Measurements from ENCODE around the gene IDH1. TPM values are rescaled to one million over a fixed set of nuclear protein-coding genes. Genes with fewer than 3 reads are reported as not detected.

The IDH1 gene
- total RNA-seq, 1 experiment from 2014 or later, result 91.2 TPM

DNA sequence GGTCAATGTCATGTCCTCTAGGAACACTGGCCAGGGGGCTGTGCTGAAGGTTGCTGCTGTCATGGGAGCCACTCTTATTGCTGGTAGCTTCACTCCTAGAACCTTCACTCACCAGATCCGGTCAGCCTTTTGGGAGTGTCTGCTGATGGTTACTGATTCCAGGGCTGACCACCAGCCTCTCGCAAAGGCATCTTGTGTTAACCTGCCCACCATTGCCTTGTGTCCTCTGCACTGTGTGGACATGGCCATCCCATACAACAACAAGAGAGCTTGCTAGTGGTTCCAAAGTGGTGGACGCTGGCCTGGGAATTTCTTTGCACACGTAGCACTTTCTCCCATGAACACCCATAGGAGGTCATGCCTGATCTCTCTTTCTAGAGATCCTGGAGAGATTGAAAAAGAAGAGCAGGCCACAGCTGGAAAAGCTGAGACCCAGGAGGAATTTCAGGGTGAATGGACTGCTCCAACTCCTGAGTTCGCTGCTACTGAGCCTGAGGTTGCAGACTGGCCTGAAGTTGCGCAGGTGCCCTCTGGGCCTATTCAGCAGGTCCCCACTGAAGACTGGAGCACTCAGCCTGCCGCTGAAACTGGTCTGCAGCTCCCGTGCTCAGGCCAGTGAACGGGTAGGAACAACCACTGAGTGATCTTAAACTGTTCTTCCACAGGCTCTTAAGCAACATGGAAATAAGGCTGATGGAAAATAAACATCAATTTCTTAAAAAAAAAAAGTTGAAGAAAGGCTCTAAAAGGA is 46.4 kb downstream of the IDH1 start:
- POLR2A ChIA-PET, result no interaction called here
- ATAC-seq (no peak), DNase-seq (ENCODE audit: low read depth, low spot score) (no peak)
- intact Hi-C loops (cut with micrococcal nuclease), result no loop called here
- Histone ChIP-seq H3K27ac (ENCODE audit: low read depth, low read length) (no peak overlapping the region), H3K4me1 (ENCODE audit: control insufficient read depth in 1 of 2, insufficient read depth in 2 of 2, low read length in 2 of 2) (no peaks in the 10 kb centered on the region), H3K9ac (ENCODE audit: low read length) (no peak overlapping the region), H3K9me2 (ENCODE audit: insufficient read depth) (no peaks in the 10 kb centered on the region), H3K79me2 (ENCODE audit: insufficient read depth, low read length) (no peaks in the 10 kb centered on the region), H3K27me3 (ENCODE audit: insufficient read depth, low read length) (no peaks in the 10 kb centered on the region), H2AFZ (ENCODE audit: low read depth, low read length, poor library complexity, severe bottlenecking) (no peak overlapping the region), H3K9me3 (ENCODE audit: control insufficient read depth in 1 of 2, insufficient read depth in 1 of 2, low read depth in 1 of 2, low read length in 2 of 2) (no peaks in the 10 kb centered on the region), H4K20me1 (ENCODE audit: insufficient read depth) (no peaks in the 10 kb centered on the region), H3K36me3 (ENCODE audit: control insufficient read depth in 1 of 2, insufficient read depth in 2 of 2, low read length in 2 of 2) (no peaks in the 10 kb centered on the region), H3K4me3 (replicated peaks in 1 of 2; ENCODE audit: low read depth in 1 of 2, low read length in 2 of 2) (no peak overlapping the region), H3K4me2 (ENCODE audit: low read length) (no peak overlapping the region)
- no TSS peak for BruUV-seq (replicated peaks)
- no peak for TF ChIP-seq SRF (IDR thresholded peaks at IDR 0.05; ENCODE audit: low read depth)
- TF ChIP-seq RAD21 (IDR thresholded peaks at IDR 0.05; ENCODE audit: low read depth), result no peak
- RAD21 ChIA-PET (ENCODE audit: low non-redundant PET in 1 of 2, low total read pairs in 2 of 2, uncharacterized antibody in 2 of 2, unreplicated experiment in 2 of 2), result no interaction called here
- CTCF ChIA-PET, result no interaction called here

DNA sequence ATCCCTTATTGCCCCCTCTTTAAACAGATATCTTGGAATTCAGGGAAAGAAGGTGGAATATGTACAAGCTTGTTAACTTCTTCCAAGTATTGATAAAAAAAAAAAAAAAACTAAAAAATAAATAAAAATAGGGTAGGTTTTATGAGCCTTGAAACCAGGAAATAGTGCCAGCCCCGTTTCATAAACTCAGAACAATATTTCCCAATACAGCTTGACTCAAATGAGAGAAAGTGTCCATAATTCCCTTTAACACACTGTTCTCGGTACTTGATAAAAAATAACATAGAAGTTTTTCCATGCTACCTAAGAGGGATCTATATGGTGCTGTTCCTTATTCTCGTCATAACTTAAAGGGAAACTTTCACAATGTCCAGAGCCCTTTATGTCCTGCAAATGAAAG is 47.1 kb downstream of the IDH1 start:
- H2AFZ ChIP-seq (ENCODE audit: low read depth, low read length, poor library complexity, severe bottlenecking), result no peak overlapping the region
- no peak overlapping the region for H3K27ac ChIP-seq (ENCODE audit: low read depth, low read length)
- TF ChIP-seq POLR2A (IDR thresholded peaks at IDR 0.05; ENCODE audit: borderline replicate concordance, extremely low read depth, insufficient read depth, insufficient read length), result no peak
- no peak for TF ChIP-seq ATF3 (IDR thresholded peaks at IDR 0.05)
- TF ChIP-seq SP1 (IDR thresholded peaks at IDR 0.05; ENCODE audit: low read depth), result no peak
- TF ChIP-seq RAD21 (IDR thresholded peaks at IDR 0.05; ENCODE audit: low read depth), result no peak
- TF ChIP-seq REST (IDR thresholded peaks at IDR 0.05; ENCODE audit: low read depth), result no peak
- TF ChIP-seq JUND (IDR thresholded peaks at IDR 0.05), result no peak
- TF ChIP-seq EZH2 (IDR thresholded peaks at IDR 0.05), result no peak
- TF ChIP-seq ELF1 (IDR thresholded peaks at IDR 0.05; ENCODE audit: borderline replicate concordance, low read depth), result no peak
- no peak for TF ChIP-seq SRF (IDR thresholded peaks at IDR 0.05; ENCODE audit: low read depth)
- no peak for TF ChIP-seq EGR1 (IDR thresholded peaks at IDR 0.05; ENCODE audit: low read depth)
- no peak for TF ChIP-seq SIN3A (IDR thresholded peaks at IDR 0.05; ENCODE audit: low read depth)
- H3K9ac ChIP-seq (ENCODE audit: low read length), result no peak overlapping the region
- ChIA-PET CTCF (no interaction called here), POLR2A (no interaction called here), RAD21 (ENCODE audit: low non-redundant PET in 1 of 2, low total read pairs in 2 of 2, uncharacterized antibody in 2 of 2, unreplicated experiment in 2 of 2) (no interaction called here)
- H3K4me1 ChIP-seq (ENCODE audit: control insufficient read depth in 1 of 2, insufficient read depth in 2 of 2, low read length in 2 of 2), result no peaks in the 10 kb centered on the region
- no peaks in the 10 kb centered on the region for H4K20me1 ChIP-seq (ENCODE audit: insufficient read depth)
- intact Hi-C loops (cut with micrococcal nuclease), result no loop called here
- H3K9me2 ChIP-seq (ENCODE audit: insufficient read depth), result no peaks in the 10 kb centered on the region
- H3K36me3 ChIP-seq (ENCODE audit: control insufficient read depth in 1 of 2, insufficient read depth in 2 of 2, low read length in 2 of 2), result no peaks in the 10 kb centered on the region
- DNase-seq (ENCODE audit: low read depth, low spot score) (no peak), ATAC-seq (no peak)
- H3K4me2 ChIP-seq (ENCODE audit: low read length), result no peak overlapping the region
- no peaks in the 10 kb centered on the region for H3K9me3 ChIP-seq (ENCODE audit: control insufficient read depth in 1 of 2, insufficient read depth in 1 of 2, low read depth in 1 of 2, low read length in 2 of 2)
- H3K79me2 ChIP-seq (ENCODE audit: insufficient read depth, low read length), result no peaks in the 10 kb centered on the region
- no peaks in the 10 kb centered on the region for H3K27me3 ChIP-seq (ENCODE audit: insufficient read depth, low read length)
- BruUV-seq (replicated peaks), result no TSS peak
- H3K4me3 ChIP-seq (replicated peaks in 1 of 2; ENCODE audit: low read depth in 1 of 2, low read length in 2 of 2), result no peak overlapping the region
